NCI-H69 (cell line): ENCODE measurements around the gene GGACT.
A peak's percentile ranks its signal among the peaks of the same experiment; 100 is the strongest.
"Not testable (repeated sequence)": the region's sequence is repeated elsewhere in the genome, so short reads cannot be mapped to it uniquely, and the experiment has no call there.

ENCODE experiments used
- DNase-seq: peaks from one replicate; lab custom pipeline; 2025; lab: John Stamatoyannopoulos, UW

The GGACT gene

GRCh38 chr13:100588331-100589177 is at the start of gene GGACT:
Gene GGACT (minus strand): TSS chr13:100588789. CDS start chr13:100532591, 56,198 bp downstream.
- DNase-seq = peak; percentile 98

- DNase-seq = no peak
These were observed 49.2 kb upstream of the GGACT start for GRCh38 chr13:100637796-100638195.

- DNase-seq = no peak
These were observed 48.8 kb upstream of the GGACT start for GRCh38 chr13:100637380-100637779.

- peak; percentile 99 for DNase-seq
These were observed 47.9 kb upstream of the GGACT start for GRCh38 chr13:100636441-100636840.

- DNase-seq = peak; percentile 98
These were observed 47.4 kb upstream of the GGACT start for GRCh38 chr13:100636004-100636403.

- DNase-seq = peak; percentile 90
These were observed 46.1 kb upstream of the GGACT start for GRCh38 chr13:100634696-100635095.

- DNase-seq = peak; percentile 52
These were observed 44.9 kb upstream of the GGACT start for GRCh38 chr13:100633461-100633860.

GRCh38 chr13:100630555-100630954 is 42.0 kb upstream of the GGACT start:
- peak; percentile 98 for DNase-seq

- DNase-seq = no peak
These were observed 38.5 kb upstream of the GGACT start for GRCh38 chr13:100627120-100627519.

- DNase-seq = no peak
These were observed 36.9 kb upstream of the GGACT start for GRCh38 chr13:100625447-100625846.

GRCh38 chr13:100620792-100621191 is 32.2 kb upstream of the GGACT start:
- DNase-seq = no peak

GRCh38 chr13:100619940-100620339 is 31.4 kb upstream of the GGACT start:
- DNase-seq = no peak

- not testable (repeated sequence) for DNase-seq
These were observed 30.3 kb upstream of the GGACT start for GRCh38 chr13:100618897-100619296.

GRCh38 chr13:100613031-100613430 is 24.4 kb upstream of the GGACT start:
- no peak for DNase-seq

- DNase-seq = no peak
These were observed 23.3 kb upstream of the GGACT start for GRCh38 chr13:100611678-100612492.

GRCh38 chr13:100610391-100611347 is 22.1 kb upstream of the GGACT start:
- DNase-seq = no peak

- no peak for DNase-seq
These were observed 20.3 kb upstream of the GGACT start for GRCh38 chr13:100608906-100609305.

GRCh38 chr13:100608489-100608888 is 19.9 kb upstream of the GGACT start:
- no peak for DNase-seq

GRCh38 chr13:100604918-100605710 is 16.5 kb upstream of the GGACT start:
- DNase-seq = no peak

- DNase-seq = no peak
These were observed 14.0 kb upstream of the GGACT start for GRCh38 chr13:100602493-100603111.

GRCh38 chr13:100601716-100602115 is 13.1 kb upstream of the GGACT start:
- DNase-seq = no peak
